ENCODE results near the gene DNAH8. TPM values are rescaled to one million over a fixed set of nuclear protein-coding genes. Genes with fewer than 3 reads are reported as not detected.

The DNAH8 gene
- total RNA-seq, 1 donor from 2014 or later: 0.03 TPM

DNA sequence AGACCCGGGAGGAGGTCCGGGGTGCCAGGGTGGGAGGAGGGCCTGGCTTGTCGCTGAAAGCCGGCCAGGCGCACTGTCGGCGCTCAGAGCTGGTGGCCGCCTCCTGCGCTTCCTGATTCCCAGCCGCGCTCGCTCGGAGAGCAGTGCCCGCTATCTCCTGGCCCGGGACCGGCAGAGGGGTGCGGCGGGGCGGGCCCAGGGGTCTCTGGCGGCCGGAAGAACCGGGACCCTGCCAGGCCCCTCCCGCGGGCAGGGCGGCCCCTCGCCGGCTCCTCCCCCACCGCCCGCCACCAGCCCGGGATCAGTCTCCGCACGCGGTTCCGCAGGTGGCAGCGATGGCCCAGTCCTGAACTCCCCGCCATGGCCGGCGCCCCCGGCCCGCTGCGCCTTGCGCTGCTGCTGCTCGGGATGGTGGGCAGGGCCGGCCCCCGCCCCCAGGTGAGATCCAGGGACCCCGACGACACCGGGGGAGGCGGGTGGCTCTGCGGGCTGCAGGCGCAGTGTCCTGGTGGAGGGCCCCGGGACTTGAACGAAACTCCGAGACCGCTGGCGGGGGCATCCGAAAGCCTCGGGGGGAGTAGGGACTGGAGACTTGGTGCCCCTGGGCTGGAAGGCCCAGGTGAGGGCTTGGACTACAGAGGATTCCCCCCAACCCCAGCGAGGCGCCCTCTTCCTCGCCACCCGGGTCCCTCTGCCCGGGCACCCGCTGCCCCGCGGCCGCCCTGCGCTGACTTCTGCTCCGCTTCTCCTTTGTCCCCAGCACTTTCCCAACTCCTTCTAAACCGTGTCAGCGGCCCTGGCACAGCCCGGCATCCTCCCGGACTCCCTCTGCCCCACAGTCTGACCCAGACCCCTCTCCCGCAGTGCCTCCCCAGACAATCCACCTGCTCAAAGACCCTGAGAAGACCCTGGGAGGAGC, 333.6 kb downstream of the DNAH8 start, which contains the start of gene GLP1R:
Gene GLP1R (plus strand): TSS at position 301 of the 919 bp plus-strand sequence. CDS start 60 bp downstream, at position 361.
- ATAC-seq (peak; percentile 60), DNase-seq (ENCODE audit: low spot score) (no peak)

DNA sequence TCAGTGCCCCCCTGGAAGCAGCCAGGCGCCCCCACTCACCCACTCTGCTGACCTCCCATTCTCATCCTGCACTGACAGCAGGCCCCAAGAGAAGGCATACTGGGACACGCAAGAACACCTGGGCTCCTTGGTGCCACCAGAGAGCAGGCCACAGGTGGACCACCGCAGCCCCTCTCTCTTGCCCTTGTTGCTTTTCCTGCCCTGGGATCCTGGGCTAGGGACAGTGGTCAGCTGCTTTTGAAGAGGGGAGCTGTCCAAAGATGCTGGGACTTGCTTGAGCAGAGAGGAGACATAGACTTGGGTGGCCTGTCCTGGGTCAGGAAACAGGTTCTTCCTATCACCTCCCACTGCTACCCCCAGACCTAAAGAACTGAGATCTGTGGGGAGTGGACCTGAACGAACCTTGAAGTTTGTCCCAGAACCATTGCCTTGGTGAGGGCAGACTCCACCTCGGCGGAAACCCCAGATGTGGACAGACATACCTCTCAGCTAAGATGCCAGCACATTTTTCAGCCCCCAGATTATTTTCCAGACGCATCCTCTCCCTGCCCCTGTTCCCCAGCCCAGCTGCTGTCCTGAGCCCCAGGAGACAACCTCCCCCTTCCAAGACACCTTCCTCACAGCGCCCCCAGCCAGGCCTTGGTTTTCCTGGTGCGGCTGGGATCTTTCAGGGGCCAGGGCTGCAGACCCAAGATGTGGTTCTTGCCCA, 334.6 kb downstream of the DNAH8 start:
- no peak for DNase-seq (ENCODE audit: low spot score)
- ATAC-seq: no peak

DNA sequence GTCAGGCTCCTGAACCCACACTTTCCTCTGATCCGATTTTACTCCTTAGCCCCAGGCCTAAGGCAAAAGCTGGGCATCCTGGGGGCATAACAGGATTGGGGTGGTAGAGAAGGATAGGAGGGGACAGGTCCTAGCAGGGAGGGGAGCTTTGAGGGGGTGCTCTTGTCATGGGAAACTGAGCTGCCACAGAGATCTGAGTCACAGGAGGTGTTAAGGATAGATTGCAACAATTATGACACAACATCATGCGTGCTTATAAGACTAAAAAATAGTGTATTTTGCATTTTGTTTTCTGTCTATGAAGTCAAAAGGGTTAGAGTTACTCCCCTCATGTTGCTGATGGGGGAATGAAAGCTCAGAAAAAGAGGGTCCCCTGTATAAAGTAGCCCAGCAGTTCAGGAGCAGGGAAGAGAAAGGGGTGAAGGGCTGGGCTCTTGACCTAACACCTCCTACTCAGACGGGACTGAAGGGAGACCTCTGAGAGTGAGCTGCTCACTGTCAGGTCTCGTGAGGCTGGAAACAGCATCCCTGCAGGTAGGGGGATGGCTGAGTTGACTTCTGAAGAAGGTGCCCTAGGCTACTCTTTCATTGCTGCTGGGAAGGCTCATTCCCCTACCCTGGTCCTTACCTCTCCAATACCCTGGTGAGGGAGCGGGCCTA, 335.5 kb downstream of the DNAH8 start:
- no peak for ATAC-seq
- no peak for DNase-seq (ENCODE audit: low spot score)

DNA sequence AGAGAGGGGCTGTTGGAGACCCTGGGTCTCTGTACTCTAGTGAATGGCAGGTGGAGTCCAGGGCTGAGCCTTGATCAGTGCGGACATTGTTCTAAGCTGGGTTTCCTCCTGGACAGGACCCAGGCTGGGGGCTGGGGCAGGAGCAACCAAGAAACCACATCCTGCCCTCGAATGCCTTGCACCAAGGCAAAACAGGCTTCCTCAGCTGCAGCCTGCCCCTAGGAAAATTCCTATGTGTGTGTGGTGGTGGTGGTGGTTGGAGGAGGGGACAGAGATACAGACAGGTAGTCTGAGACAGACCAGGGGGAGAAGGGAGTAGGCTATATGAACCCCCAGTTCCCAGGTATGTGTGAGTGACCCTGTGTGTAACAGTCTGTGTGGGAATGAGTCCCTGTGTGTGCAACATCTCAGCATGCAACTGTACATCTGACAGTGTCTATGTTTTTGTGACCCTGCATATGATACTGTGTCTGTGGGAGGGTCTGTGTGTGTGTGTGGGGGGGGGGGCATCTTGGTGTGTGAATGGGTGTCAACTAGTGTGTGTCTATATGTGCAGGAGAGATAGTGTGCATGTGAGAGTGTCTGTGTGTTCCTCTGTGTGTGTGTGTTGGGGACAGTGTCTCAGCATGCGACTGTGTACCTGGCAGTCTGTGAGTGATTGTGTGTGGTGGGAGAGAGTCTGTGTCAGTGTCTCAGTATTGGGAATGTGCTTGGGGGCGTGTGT, 336.4 kb downstream of the DNAH8 start:
- no peak for DNase-seq (ENCODE audit: low spot score)
- ATAC-seq: no peak

DNA sequence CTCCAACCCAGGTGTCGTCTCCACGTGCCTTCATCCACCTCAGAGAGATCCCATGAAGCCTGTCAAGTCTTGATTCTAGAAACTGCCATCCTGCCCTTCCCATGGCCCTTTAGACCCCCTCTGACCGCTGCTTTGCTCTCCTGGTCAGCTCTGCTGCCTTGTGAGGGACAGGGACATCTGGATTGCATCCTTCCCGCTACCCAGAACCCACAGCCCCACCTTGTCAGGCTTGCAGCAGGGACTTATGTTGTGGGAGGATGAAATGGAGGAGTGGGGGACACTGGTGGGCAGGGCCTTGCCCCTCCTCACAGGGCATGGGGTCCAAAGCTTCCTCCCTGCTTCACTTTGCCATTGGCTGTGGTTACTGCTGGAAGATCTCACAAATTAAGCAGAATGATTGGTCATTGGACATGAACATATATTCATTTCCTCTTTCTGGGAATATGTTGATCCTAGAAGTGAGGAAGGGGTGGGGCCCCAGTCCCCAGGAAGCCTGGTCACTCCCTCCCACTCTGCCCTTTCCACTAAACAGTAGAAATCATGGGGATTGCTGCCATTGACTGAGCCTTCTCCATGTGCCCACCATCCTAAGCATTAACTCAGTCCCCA, 338.0 kb downstream of the DNAH8 start:
- DNase-seq (ENCODE audit: low spot score): no peak
- ATAC-seq: no peak

DNA sequence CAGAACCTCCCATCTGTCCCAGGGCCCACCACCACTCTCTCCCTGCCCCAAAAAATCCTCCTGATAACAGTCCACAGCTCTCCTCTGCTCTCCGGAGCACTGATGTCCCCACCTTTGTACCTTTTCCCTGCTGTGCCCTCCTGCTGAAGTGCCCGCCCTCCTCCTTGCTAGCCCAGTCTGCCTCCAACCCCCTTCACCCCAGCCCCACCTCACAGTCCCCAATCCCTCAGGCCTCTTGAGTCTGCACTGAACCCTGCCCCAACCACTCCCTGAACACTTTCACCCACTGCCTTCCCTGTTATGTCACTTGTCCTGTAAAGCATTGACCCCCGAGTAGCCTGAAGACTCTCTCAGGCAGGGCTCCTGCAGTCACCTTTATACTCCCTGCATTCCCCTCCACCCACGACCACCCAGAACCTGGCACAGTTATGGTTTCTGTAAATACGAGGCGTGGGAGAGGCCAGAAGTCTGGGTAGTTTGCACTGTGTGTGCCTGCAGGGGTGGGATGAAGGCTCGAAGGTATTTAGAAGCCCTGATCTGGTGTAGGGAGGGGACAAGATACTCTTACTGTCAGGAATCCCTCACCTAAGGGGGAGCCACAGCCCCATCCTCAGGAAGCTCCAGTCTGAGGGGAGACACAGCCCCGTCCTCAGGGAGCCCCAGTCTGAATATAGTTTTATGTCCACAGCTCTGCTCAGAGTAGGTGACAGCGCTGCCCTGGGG, 338.9 kb downstream of the DNAH8 start:
- ATAC-seq: no peak

DNA sequence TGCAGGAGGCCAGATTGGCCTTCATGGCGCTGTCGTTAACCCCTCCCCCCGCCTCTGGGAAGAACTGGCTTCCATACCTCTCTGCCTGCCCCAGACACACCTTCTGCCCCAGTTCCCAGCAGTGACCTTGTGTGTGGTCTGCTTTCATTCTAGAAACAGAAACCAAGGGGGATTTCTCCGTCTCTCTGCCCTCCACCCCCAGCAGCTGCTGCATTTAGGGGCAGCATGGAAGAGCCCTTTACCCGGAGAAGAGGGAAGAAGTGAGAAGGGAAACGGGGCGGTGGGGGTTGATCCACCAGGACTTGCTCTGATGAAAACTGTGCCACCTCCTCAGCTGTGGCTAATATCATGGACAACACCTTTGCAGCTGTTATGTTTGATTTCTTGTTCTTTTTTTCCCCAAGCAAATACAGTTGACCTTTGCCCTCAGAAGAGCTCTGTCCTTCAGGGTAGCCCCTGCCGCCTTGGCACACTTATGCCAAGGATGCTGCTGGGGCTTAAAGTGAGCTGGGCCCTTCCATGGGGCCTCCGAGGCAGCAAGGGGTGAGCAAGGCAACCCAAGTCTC, 339.5 kb downstream of the DNAH8 start:
- DNase-seq (ENCODE audit: low spot score) (no peak), ATAC-seq (no peak)

More for the DNA sequence above, 338.9 kb downstream of the DNAH8 start:
- DNase-seq (ENCODE audit: low spot score): no peak

DNA sequence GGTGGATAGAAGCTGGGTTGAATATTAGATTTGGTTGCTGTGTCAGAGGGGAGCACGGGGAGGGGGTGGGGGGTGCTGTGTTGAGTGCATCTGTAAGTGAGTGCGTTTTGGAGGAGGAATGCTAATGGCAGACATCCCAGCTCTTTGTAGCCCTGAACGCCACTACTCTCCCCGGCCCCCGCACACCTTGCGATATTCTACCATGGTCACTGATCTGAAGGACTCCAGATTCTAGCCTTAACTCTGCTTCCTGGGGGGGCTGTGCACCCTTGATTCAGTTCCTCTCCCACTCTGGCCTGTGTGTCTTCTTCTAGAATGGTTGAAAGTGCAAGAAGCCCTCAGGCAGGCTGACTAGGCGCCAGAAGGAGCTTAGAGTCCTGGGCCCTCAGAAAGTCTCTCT, 340.6 kb downstream of the DNAH8 start:
- DNase-seq (ENCODE audit: low spot score): no peak
- ATAC-seq: no peak

DNA sequence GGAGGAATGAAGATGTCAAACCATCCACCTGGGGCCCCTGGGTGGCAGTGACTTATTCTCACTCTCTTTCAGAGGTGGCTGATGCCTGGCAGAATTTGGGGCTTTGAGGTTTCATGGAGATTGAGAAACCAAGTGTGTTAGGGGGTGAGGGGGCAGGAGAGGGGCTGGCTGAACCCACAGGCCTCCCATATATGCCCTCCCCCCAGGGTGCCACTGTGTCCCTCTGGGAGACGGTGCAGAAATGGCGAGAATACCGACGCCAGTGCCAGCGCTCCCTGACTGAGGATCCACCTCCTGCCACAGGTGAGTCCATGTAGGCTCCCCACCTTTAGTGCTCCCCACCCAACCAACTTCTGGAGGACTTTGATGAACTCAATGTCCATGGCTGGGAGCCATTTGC, 341.1 kb downstream of the DNAH8 start:
- ATAC-seq (no peak), DNase-seq (ENCODE audit: low spot score) (no peak)

DNA sequence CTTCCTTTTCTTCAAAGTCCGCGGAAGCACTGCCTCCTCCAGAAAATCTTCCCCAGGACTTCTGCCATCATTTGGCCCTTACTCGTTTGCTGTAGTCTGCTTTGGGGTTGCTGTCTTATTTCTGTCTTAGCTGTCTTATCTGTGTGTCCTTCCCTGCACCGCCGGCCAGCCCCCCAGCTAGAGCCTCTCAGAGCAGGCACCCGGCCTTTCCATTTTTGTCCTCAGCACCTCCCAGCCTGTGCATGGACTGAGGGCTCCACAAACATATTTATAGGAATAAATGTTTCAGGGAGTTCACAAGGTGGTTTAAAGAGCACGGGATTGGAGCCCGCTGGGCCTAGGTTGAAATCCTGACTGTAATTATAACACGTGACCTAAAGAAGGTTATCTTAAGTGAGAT, 341.6 kb downstream of the DNAH8 start:
- DNase-seq (ENCODE audit: low spot score) (no peak), ATAC-seq (no peak)

DNA sequence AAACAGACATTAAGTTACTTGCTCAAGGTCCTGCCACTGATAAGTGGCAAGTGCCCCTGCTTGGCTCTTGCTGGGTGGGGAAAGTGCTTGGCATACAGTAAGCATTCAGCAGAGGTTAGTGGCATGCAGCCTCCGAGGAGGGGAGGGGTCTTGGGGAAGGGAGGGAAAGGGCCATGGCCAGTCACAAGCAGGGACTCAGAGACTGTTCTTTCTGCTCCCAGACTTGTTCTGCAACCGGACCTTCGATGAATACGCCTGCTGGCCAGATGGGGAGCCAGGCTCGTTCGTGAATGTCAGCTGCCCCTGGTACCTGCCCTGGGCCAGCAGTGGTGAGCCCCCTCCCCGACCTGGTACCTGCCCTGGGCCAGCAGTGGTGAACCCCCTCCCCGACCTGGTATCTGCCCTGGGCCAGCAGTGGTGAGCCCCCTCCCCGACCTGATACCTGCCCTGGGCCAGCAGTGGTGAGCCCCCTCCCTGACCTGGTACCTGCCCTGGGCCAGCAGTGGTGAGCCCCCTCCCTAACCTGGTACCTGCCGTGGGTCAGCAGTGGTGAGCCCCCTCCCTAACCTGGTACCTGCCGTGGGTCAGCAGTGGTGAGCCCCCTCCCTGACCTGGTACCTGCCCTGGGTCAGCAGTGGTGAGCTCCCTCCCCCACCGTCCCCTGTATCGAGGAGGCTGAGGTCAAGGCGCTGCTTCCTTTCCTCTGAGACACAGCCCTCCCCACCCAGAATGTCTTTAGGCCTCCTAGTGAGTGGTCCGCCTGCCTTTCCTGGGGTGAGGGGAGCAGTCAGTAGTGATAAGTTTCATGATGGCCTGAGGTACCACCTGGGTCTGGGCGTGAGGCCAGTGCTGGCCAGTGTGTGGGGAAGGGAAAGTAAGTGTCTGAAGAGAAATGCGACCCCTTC, 342.4 kb downstream of the DNAH8 start:
- no peak for DNase-seq (ENCODE audit: low spot score)

DNA sequence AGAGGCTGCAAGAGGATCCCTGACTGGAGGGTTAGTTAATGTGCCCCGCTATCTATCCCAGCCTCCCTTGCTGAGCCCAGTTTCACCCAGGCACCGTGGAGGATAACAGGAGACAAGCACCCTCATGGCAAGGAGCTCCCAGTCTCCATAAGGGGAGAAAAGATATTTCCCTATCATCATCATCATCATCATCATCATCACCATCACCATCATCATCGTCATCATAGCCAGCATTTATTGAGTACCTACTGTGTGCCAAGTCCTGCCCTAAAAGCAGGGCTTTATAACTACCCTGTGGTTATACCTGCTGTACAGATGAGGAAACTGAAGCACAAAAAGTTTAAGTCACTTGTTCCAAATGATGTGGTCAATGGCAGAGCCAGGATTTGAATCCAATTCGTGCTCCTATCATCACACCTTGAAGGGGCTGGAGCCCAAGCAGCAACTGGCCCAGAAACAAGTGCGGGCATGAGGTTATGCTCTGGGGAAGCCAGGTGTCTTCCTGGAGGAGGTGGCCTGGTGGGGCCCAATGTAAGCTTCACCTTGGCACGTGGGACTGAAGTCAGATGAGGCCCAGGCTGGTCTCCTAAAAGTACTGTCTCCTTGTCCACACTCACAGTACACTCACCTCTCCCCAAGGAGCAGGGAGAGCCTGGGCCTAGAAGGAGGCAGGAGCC, 343.5 kb downstream of the DNAH8 start:
- no peak for DNase-seq (ENCODE audit: low spot score)
- no peak for ATAC-seq

More for the DNA sequence above, 342.4 kb downstream of the DNAH8 start:
- no peak for ATAC-seq

DNA sequence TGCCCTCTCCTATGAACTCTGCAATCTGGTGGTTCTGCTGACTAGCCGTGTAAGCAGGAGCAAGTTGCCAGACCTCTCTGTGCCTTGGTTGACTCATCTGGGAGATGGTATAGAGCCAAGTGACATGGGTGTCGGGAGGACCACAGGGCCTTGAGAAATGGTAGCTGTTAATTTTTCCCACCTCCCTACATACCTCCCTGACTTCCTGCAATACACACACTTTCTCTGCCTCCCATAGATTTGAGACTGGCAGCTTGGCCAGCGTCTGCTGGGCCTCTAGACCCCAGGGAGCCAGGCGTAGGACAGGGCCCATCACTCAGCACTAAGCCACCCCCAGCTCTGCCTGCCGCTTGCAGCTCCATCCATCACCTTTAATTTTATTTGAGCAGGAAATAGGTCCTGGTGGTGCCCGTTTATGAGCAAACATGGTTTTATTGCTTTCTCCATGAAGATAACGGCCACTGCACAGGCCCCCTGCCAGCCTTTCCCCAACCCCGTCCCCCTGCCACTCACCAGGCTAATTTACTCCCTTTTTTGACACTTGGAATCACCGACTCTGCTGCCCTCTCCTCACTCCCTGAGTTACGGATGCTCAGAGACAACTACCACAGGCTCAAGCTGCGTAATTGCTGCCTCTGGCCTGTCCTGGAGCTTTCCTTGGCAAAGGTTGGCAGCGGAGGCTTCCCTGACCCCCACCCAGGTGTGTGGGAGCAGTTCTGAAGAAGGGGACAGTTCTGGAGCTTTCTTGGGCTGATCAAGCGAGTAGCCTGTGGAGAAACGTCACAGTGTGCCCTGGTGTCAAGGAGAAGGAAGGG, 344.6 kb downstream of the DNAH8 start:
- no peak for ATAC-seq
- no peak for DNase-seq (ENCODE audit: low spot score)

DNA sequence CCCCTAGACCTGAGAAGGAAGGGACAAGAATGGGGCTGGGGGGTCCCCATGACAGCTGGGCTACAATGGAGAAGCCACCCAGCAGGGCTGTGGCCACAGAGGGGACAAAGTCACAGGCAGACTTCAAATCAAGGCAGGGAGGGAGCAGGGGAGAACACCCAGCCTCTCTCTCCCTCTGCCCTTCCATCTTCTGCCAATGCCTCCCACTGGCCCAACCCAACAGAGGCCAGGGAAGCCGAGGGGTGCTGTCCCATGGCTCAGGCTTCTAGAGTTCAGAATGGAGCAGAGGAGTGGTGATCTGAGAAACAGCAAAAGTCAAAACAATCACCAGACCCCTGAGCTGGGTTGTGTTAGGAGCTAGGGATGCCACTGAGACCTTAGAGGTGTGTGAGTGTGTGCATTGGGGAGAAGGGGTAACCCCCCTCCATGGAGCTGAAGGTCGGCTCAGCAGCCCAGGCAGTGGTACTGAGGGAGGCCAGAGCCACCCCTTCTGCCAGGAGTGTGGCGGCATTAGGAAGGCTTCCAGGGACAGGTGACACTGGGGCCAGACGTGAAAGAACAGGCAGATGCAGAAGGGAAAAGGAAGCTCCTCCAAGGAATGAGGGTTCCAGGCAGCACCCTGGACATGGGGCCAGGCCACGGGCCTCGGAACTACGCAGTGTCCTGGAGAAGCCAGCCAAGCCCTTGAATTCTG, 345.5 kb downstream of the DNAH8 start:
- no peak for ATAC-seq

DNA sequence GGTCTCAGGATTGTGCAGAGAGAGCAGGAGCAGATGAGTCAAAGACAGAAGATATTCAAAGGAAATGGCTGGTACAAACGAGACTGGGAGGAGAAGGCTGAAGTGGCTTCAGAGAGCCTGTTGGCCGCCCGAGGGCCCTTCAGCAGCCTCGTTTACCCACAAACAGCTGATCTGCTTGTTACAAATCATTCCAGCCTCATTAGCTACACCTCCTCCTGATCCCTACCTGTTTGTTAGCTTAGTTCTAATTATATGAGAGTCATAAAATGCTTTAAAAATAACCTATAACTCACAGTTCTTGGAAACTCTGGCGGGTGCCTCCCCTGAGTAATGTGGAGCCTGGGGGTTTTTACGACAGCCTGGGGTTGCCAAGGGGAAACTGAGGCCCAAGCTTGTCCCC, 346.1 kb downstream of the DNAH8 start:
- ATAC-seq (no peak), DNase-seq (ENCODE audit: low spot score) (no peak)

More for the DNA sequence above, 345.5 kb downstream of the DNAH8 start:
- no peak for DNase-seq (ENCODE audit: low spot score)

DNA sequence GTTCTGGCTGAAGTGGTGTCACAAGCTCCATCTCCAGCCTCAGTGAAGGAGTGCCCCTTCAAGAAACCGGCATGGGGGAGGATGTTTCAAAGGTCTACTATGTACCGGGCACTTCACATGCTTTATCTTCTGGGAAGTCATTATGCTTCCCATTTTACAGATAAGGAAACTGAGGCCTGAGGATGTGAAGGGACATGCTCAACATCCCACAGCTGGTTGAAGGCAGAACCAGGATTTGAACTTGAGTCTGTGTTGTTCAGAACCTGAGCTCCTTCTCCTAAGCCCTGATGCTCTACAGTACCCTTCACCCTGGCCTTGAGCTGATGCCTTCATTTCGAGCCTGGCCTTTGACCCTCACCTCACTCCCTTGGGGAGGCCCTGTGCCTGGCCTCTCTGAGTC, 346.5 kb downstream of the DNAH8 start:
- ATAC-seq (no peak), DNase-seq (ENCODE audit: low spot score) (no peak)

All from left lobe of liver (tissue), 2 donors.